HepG2 (cell line): ENCODE measurements around the gene EPHA5. TPM values are rescaled to one million over a fixed set of nuclear protein-coding genes. Genes with fewer than 3 reads are reported as not detected.

Experiments used
- ATAC-seq: fragments of 200-7000 bp; cut with Tn5 transposase; 3 replicates; pipeline ENCODE4 v1.9.1; 2020; ENCODE audit warnings: mild to moderate bottlenecking, moderate library complexity
- BruUV-seq: library from RNA; stranded (reverse); fragments of 400-500 nt; replicated peaks from 2 replicates; lab custom pipeline; 2021; lab: Mats Ljungman, UMichigan
- CTCF ChIA-PET: fragments of 300-600 bp; formaldehyde crosslinking; extraction: SDS; loops from one replicate; lab custom pipeline; 2021; ENCODE audit warnings: low total read pairs, inconsistent platforms, low intra/inter-chr PET ratio; lab: Yijun Ruan, JAX
- POLR2A ChIA-PET: fragments of 350-600 bp; sonication (Branson Sonifier 250); formaldehyde crosslinking; loops from one replicate; lab custom pipeline; 2020; ENCODE audit warnings: antibody characterized with exemption, inconsistent platforms; lab: Yijun Ruan, JAX
- DNase-seq: peaks from one replicate; pipeline ENCODE4 v3.0.0-alpha.2; 2015; ENCODE audit warnings: low spot score
- FAIRE-seq: peaks from 3 replicates; lab custom pipeline; 2011; peaks lifted over from hg19 to GRCh38; lab: Jason Lieb, UNC
- H2AFZ ChIP-seq: one replicate; pipeline ENCODE4 v1.6.1; 2011; ENCODE audit warnings: low read length, inconsistent platforms
- H3K27ac ChIP-seq: fragments of 300-600 bp; 3 replicates; pipeline ENCODE4 v1.8.0; 2011; ENCODE audit warnings: mixed run types, mild to moderate bottlenecking, mixed read lengths, low read length, inconsistent platforms; ENCODE audit not compliant: insufficient read depth; ENCODE audit errors: extremely low read length
- H3K27me3 ChIP-seq, 2 experiments: fragments of 200-600 bp in 1 of 2; 2 replicates in 1 of 2; 3 replicates in 1 of 2; pipeline versions ENCODE4 v1.6.0 to v1.8.0; 2011; ENCODE audit warnings: low read length in 2 of 2, mild to moderate bottlenecking in 2 of 2, moderate library complexity in 2 of 2, inconsistent platforms in 1 of 2; ENCODE audit not compliant: insufficient read depth in 2 of 2, control insufficient read depth in 1 of 2
- H3K36me3 ChIP-seq, 2 experiments: fragments of 200-600 bp in 1 of 2; replicated peaks in 1 of 2; 2 replicates in 1 of 2; 3 replicates in 1 of 2; pipeline versions ENCODE4 v1.5.1 to v1.8.0; 2011; ENCODE audit warnings: low read length in 2 of 2, inconsistent platforms in 1 of 2; ENCODE audit not compliant: insufficient read depth in 2 of 2, control insufficient read depth in 1 of 2
- H3K4me1 ChIP-seq: 2 replicates; pipeline ENCODE4 v1.5.1; 2012; ENCODE audit warnings: low read length, inconsistent platforms; ENCODE audit not compliant: insufficient read depth
- H3K4me2 ChIP-seq: 2 replicates; pipeline ENCODE4 v1.6.0; 2011; ENCODE audit warnings: low read depth, low read length, inconsistent platforms
- H3K4me3 ChIP-seq, 3 experiments: fragments of 200-600 bp in 1 of 3; sonication (generic), shearing (Covaris generic) in 1 of 3; replicated peaks in 1 of 3; 2 replicates each; pipeline ENCODE4 v1.5.1; 2011 to 2016; ENCODE audit warnings: low read length in 3 of 3, inconsistent platforms in 2 of 3, low read depth in 2 of 3, mild to moderate bottlenecking in 2 of 3, control low read depth in 1 of 3, mixed read lengths in 1 of 3; ENCODE audit not compliant: insufficient read depth in 1 of 3
- H3K79me2 ChIP-seq: one replicate; pipeline ENCODE4 v1.6.1; 2011; ENCODE audit warnings: low read length, inconsistent platforms; ENCODE audit not compliant: insufficient read depth
- H3K9ac ChIP-seq: 2 replicates; pipeline ENCODE4 v1.6.0; 2011; ENCODE audit warnings: mild to moderate bottlenecking, low read depth, low read length, inconsistent platforms; ENCODE audit not compliant: insufficient read depth
- H3K9me3 ChIP-seq: 2 replicates; pipeline ENCODE4 v1.5.1; 2012; ENCODE audit warnings: mild to moderate bottlenecking, low read length
- H4K20me1 ChIP-seq: 2 replicates; pipeline ENCODE4 v1.6.0; 2011; ENCODE audit warnings: inconsistent platforms, mild to moderate bottlenecking, low read length, moderate library complexity; ENCODE audit not compliant: insufficient read depth
- CENPT ChIP-seq: sonication (generic); formaldehyde crosslinking; IDR thresholded peaks from 2 replicates; pipeline ENCODE4 v1.8.0; 2022; ENCODE audit warnings: low read depth, mild to moderate bottlenecking, moderate library complexity, missing genetic modification reagents
- NFKB2 ChIP-seq: sonication (generic); formaldehyde crosslinking; IDR thresholded peaks from 2 replicates; pipeline ENCODE4 v1.4.0; 2020; ENCODE audit warnings: missing genetic modification reagents, borderline replicate concordance
- PRPF4 ChIP-seq: fragments of 200-400 bp; formaldehyde crosslinking; IDR thresholded peaks from 2 replicates; pipeline ENCODE4 v1.6.1; 2016; ENCODE audit warnings: low read length, low read depth; ENCODE audit not compliant: poor library complexity, severe bottlenecking
- SMC3 ChIP-seq: IDR thresholded peaks from 2 replicates; pipeline ENCODE4 v1.6.1; 2011; ENCODE audit warnings: low read length, improper control_type of control experiment
- STAT5B ChIP-seq: sonication (generic); formaldehyde crosslinking; IDR thresholded peaks from 2 replicates; pipeline ENCODE4 v1.4.0; 2020; ENCODE audit warnings: missing genetic modification reagents
- THRA ChIP-seq: sonication (generic); formaldehyde crosslinking; IDR thresholded peaks from 2 replicates; pipeline ENCODE4 v1.4.0; 2020; ENCODE audit warnings: missing genetic modification reagents, borderline replicate concordance
- ZNF790 ChIP-seq: sonication (generic); formaldehyde crosslinking; IDR thresholded peaks from 2 replicates; pipeline ENCODE4 v1.8.0; 2022; ENCODE audit warnings: missing genetic modification reagents, mild to moderate bottlenecking, borderline replicate concordance
- WGBS: methylation state at CpG from one replicate; pipeline ENCODE4 v1.1.6; 2017; ENCODE audit warnings: low lambda C conversion rate; 5-methylcytosine and 5-hydroxymethylcytosine counted together
- in situ Hi-C: cut with HindIII; loops from 2 replicates; pipeline ENCODE4 v1.10.0; 2017; ENCODE audit warnings: low pct_unique_long_range_greater_than_20kb; ENCODE audit not compliant: extremely low pct_ligation_motif_present
- intact Hi-C: fragments of 100-400 bp; cut with micrococcal nuclease; formaldehyde crosslinking; loops from one replicate; pipeline ENCODE4 v1.10.0; 2022; ENCODE audit not compliant: unreplicated experiment
- polyA plus RNA-seq, 8 experiments: library from polyadenylated mRNA; depleted of rRNA in 3 of 8; stranded (reverse) in 7 of 8; unstranded in 1 of 8; fragments of >200 nt; fragmentation: Illumina TruSeq in 4 of 8; extraction: Trizol in 4 of 8; gene quantifications; 2 replicates each; pipeline versions ENCODE4 v1.2.1 to v1.2.3, GENCODE V29; 2011 to 2016; ENCODE audit warnings: low read depth in 4 of 8, missing spikeins in 1 of 8, mixed read lengths in 1 of 8; ENCODE audit not compliant: insufficient read depth in 1 of 8
- total RNA-seq, 5 experiments: library from RNA; depleted of rRNA; stranded (reverse); fragments of >200 nt; fragmentation: Illumina TruSeq; extraction: Trizol; gene quantifications; 2 replicates each; pipeline ENCODE4 v1.2.3, GENCODE V29; 2016; ENCODE audit warnings: low read depth in 1 of 5
- TF ChIP-seq, protein P1 (sequence below): sonication (generic); formaldehyde crosslinking; IDR thresholded peaks from 2 replicates; pipeline ENCODE4 v1.4.0; 2020; ENCODE audit warnings: mild to moderate bottlenecking, missing genetic modification reagents, borderline replicate concordance
- TF ChIP-seq, protein P2 (sequence below): sonication (generic); formaldehyde crosslinking; IDR thresholded peaks from 2 replicates; pipeline ENCODE4 v1.9.0; 2021; ENCODE audit warnings: missing genetic modification reagents, borderline replicate concordance

EPHA5 gene
- total and polyA plus RNA-seq, 2 of the 13 experiments (the other 11 are each of a cell fraction or from before 2014, with no cell fraction given): not detected

DNA sequence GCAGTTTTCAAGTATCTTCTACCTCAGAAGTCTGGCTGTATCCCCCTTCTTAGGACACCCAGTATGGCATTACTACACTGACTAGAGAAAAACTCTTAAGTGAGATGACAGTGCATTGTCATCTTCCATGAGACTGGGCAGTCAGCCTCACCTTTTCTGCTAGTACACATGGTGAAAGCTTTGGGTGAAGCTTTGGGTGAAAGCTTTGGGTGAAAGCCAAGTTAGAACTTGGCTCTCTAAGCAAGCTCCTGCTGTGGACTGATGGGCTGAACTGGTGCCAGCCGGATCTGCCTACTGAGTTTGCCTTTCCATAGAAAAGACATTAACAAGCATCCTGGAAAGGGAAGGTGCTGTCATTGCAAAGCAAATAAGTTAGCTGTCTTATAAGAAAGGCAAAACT lies 8.8 kb downstream of the EPHA5 start:
- Histone ChIP-seq H3K4me2 (no peak overlapping the region), H3K79me2 (no peaks in the 10 kb centered on the region), H2AFZ (no peak overlapping the region), H3K36me3 (no peaks in the 10 kb centered on the region), H3K9ac (no peak overlapping the region), H3K9me3 (no peaks in the 10 kb centered on the region), H4K20me1 (no peaks in the 10 kb centered on the region), H3K4me3 (no peak overlapping the region), H3K4me1 (no peaks in the 10 kb centered on the region), H3K27me3 (no peaks in the 10 kb centered on the region), H3K27ac (no peak overlapping the region)
- ChIA-PET POLR2A (no interaction called here), CTCF (no interaction called here)
- no peak for ATAC-seq
- TF ChIP-seq PRPF4: no peak
- intact Hi-C loops (no loop called here), in situ Hi-C loops (no loop called here)
- WGBS: 0% methylated on average over 1 of the region's 1 CpG
- no peak for FAIRE-seq
- no TSS peak for BruUV-seq
- no peak for DNase-seq

DNA sequence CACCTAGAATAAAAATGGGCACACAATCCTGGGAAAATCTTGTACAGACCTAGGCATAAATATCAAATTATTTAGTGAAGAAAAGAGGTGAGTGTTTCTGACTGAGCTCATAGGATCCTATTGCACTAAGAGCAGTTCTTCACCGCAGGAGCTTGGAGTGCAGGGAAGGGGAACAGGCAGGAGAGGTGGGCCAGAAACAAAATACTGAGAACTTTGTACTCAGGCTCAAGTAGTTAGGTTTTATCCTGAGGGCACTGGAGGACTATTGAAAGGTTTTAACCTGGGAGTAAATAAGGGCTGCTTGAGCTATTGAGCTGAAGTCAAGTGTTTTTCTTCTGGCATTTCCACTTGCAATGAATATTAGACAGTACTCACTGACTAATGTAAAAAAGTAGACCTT lies 12.2 kb downstream of the EPHA5 start:
- Histone ChIP-seq H3K4me2 (no peak overlapping the region), H3K36me3 (no peaks in the 10 kb centered on the region), H3K4me1 (no peaks in the 10 kb centered on the region), H3K9me3 (no peaks in the 10 kb centered on the region), H3K4me3 (no peak overlapping the region), H4K20me1 (no peaks in the 10 kb centered on the region), H3K27ac (no peak overlapping the region), H3K27me3 (no peaks in the 10 kb centered on the region; a peak in 1 of 5 replicates), H2AFZ (no peak overlapping the region), H3K9ac (no peak overlapping the region), H3K79me2 (no peaks in the 10 kb centered on the region)
- in situ Hi-C loops (no loop called here), intact Hi-C loops (no loop called here)
- WGBS: 0% methylated on average over 1 of the region's 1 CpG
- ChIA-PET POLR2A (no interaction called here), CTCF (no interaction called here)
- FAIRE-seq (no peak), DNase-seq (no peak), ATAC-seq (no peak)
- TF ChIP-seq, protein P1, sequence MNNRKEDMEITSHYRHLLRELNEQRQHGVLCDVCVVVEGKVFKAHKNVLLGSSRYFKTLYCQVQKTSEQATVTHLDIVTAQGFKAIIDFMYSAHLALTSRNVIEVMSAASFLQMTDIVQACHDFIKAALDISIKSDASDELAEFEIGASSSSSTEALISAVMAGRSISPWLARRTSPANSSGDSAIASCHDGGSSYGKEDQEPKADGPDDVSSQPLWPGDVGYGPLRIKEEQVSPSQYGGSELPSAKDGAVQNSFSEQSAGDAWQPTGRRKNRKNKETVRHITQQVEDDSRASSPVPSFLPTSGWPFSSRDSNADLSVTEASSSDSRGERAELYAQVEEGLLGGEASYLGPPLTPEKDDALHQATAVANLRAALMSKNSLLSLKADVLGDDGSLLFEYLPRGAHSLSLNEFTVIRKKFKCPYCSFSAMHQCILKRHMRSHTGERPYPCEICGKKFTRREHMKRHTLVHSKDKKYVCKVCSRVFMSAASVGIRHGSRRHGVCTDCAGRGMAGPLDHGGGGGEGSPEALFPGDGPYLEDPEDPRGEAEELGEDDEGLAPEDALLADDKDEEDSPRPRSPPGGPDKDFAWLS (CRISPR knock-in tag): no peak
- TF ChIP-seq, protein P2, sequence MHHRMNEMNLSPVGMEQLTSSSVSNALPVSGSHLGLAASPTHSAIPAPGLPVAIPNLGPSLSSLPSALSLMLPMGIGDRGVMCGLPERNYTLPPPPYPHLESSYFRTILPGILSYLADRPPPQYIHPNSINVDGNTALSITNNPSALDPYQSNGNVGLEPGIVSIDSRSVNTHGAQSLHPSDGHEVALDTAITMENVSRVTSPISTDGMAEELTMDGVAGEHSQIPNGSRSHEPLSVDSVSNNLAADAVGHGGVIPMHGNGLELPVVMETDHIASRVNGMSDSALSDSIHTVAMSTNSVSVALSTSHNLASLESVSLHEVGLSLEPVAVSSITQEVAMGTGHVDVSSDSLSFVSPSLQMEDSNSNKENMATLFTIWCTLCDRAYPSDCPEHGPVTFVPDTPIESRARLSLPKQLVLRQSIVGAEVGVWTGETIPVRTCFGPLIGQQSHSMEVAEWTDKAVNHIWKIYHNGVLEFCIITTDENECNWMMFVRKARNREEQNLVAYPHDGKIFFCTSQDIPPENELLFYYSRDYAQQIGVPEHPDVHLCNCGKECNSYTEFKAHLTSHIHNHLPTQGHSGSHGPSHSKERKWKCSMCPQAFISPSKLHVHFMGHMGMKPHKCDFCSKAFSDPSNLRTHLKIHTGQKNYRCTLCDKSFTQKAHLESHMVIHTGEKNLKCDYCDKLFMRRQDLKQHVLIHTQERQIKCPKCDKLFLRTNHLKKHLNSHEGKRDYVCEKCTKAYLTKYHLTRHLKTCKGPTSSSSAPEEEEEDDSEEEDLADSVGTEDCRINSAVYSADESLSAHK: no peak
- TF ChIP-seq CENPT (CRISPR knock-in tag) (no peak), ZNF790 (CRISPR knock-in tag) (no peak), THRA (no peak), STAT5B (CRISPR knock-in tag) (no peak), SMC3 (no peak), NFKB2 (no peak)
- BruUV-seq: no TSS peak
